ENCODE results near the gene CACNG1. TPM values are rescaled to one million over a fixed set of nuclear protein-coding genes. Genes with fewer than 3 reads are reported as not detected.

Gene CACNG1
- total RNA-seq, 1 donor from 2014 or later: not detected

GRCh38 chr17:67079491-67079890 is 35.1 kb downstream of the CACNG1 start:
- TF ChIP-seq CTCF (IDR thresholded peaks at IDR 0.05; ENCODE audit: unreplicated experiment): no peak
- H3K36me3 Mint-ChIP-seq (ENCODE audit: low read depth, unreplicated experiment): peaks cover 6% of the 10 kb centered on the region
- H3K27me3 Mint-ChIP-seq (ENCODE audit: unreplicated experiment): no peaks in the 10 kb centered on the region
- no peak for DNase-seq (ENCODE audit: low spot score)
- H3K4me1 Mint-ChIP-seq (ENCODE audit: unreplicated experiment): no peaks in the 10 kb centered on the region
- H3K27ac Mint-ChIP-seq (ENCODE audit: unreplicated experiment): no peak overlapping the region
- no peak overlapping the region for H3K4me3 Mint-ChIP-seq (ENCODE audit: unreplicated experiment)
- no peaks in the 10 kb centered on the region for H3K9me3 Mint-ChIP-seq (ENCODE audit: unreplicated experiment)

GRCh38 chr17:67080804-67081203 is 36.5 kb downstream of the CACNG1 start:
- no peaks in the 10 kb centered on the region for H3K4me1 Mint-ChIP-seq (ENCODE audit: unreplicated experiment)
- no peak overlapping the region for H3K4me3 Mint-ChIP-seq (ENCODE audit: unreplicated experiment)
- H3K9me3 Mint-ChIP-seq (ENCODE audit: unreplicated experiment): no peaks in the 10 kb centered on the region
- no peak overlapping the region for H3K27ac Mint-ChIP-seq (ENCODE audit: unreplicated experiment)
- no peak for DNase-seq (ENCODE audit: low spot score)
- no peaks in the 10 kb centered on the region for H3K27me3 Mint-ChIP-seq (ENCODE audit: unreplicated experiment)
- TF ChIP-seq CTCF (IDR thresholded peaks at IDR 0.05; ENCODE audit: unreplicated experiment): no peak
- peaks cover 6% of the 10 kb centered on the region for H3K36me3 Mint-ChIP-seq (ENCODE audit: low read depth, unreplicated experiment)

GRCh38 chr17:67082107-67082506 is 37.8 kb downstream of the CACNG1 start:
- H3K27ac Mint-ChIP-seq (ENCODE audit: unreplicated experiment): no peak overlapping the region
- no peak for TF ChIP-seq CTCF (IDR thresholded peaks at IDR 0.05; ENCODE audit: unreplicated experiment)
- no peaks in the 10 kb centered on the region for H3K4me1 Mint-ChIP-seq (ENCODE audit: unreplicated experiment)
- H3K36me3 Mint-ChIP-seq (ENCODE audit: low read depth, unreplicated experiment): peaks cover 6% of the 10 kb centered on the region
- no peaks in the 10 kb centered on the region for H3K9me3 Mint-ChIP-seq (ENCODE audit: unreplicated experiment)
- H3K27me3 Mint-ChIP-seq (ENCODE audit: unreplicated experiment): no peaks in the 10 kb centered on the region
- H3K4me3 Mint-ChIP-seq (ENCODE audit: unreplicated experiment): no peak overlapping the region
- DNase-seq (ENCODE audit: low spot score): no peak

GRCh38 chr17:67085406-67085805 is 41.1 kb downstream of the CACNG1 start:
- Mint-ChIP-seq H3K9me3 (ENCODE audit: unreplicated experiment) (no peaks in the 10 kb centered on the region), H3K27ac (ENCODE audit: unreplicated experiment) (no peak overlapping the region), H3K4me3 (ENCODE audit: unreplicated experiment) (no peak overlapping the region), H3K27me3 (ENCODE audit: unreplicated experiment) (no peaks in the 10 kb centered on the region), H3K36me3 (ENCODE audit: low read depth, unreplicated experiment) (peaks cover 11% of the 10 kb centered on the region), H3K4me1 (ENCODE audit: unreplicated experiment) (no peaks in the 10 kb centered on the region)
- no peak for TF ChIP-seq CTCF (IDR thresholded peaks at IDR 0.05; ENCODE audit: unreplicated experiment)
- no peak for DNase-seq (ENCODE audit: low spot score)

GRCh38 chr17:67088639-67089038 is 44.3 kb downstream of the CACNG1 start:
- no peak for DNase-seq (ENCODE audit: low spot score)
- Mint-ChIP-seq H3K4me1 (ENCODE audit: unreplicated experiment) (peaks cover 7% of the 10 kb centered on the region), H3K27ac (ENCODE audit: unreplicated experiment) (no peak overlapping the region), H3K4me3 (ENCODE audit: unreplicated experiment) (no peak overlapping the region), H3K36me3 (ENCODE audit: low read depth, unreplicated experiment) (peaks cover 14% of the 10 kb centered on the region), H3K27me3 (ENCODE audit: unreplicated experiment) (no peaks in the 10 kb centered on the region), H3K9me3 (ENCODE audit: unreplicated experiment) (no peaks in the 10 kb centered on the region)
- TF ChIP-seq CTCF (IDR thresholded peaks at IDR 0.05; ENCODE audit: unreplicated experiment): no peak

Measured in endothelial cell (in vitro differentiated cells).